ENCODE measurements around the gene IKBKE. TPM values are rescaled to one million over a fixed set of nuclear protein-coding genes. Genes with fewer than 3 reads are reported as not detected.

IKBKE gene
- total RNA-seq, 1 donor from 2014 or later, result 6.5 TPM

DNA sequence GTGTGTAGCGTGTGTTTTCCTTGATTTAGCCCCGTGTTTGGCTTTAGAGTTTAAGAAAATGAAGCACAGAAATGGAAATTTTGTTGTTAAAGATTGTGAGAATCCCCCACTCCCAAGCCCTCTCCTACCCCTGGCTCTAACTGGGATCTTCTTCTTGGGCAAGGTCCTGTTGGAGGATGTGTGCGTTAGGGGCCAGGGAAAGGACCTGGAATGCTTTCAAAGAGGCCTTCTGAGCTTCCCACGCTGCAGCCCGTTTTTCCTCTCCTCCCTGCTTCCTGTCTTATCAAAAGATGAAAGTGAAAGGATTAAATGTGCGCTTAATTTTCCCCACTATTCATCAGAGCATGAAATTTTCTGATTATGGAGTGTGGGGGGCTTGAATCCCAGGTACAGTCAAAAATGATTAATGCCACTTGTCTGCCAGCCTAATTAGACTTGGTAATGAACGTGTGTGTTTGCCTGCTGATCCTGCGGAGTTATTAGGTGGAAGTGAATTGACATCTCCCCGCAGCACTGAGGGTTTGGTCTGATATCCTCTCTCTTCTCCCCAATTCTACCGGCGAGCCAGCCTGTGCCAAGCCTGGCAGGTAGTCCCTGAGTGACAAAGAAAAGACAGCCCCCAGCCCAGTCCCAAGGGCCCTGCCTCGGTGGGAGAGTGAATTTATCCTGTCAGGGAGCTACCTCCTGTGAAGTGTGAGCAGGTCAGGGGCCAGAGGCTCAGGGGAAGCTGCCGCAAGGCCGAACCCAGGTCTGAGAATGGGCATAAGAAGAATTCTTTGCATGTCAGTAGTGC, 42.0 kb downstream of the IKBKE start:
- DNase-seq, result no peak

DNA sequence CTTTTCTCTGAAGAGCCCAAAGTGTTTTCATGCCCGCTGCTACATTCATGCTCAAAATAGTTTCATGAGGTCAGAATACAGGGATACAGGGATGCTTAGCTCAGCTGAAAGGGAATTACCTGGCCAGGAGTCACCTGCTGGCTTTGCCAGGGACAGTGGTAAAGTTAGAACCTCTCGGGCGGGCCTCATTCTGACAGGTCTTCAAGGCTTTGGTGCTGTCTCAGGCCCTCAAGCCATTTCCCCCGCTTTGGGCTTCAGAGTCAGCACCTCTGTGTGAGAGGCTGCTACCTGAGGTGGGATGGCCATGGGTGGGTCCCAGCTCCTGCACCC, 42.5 kb downstream of the IKBKE start:
- no peak for DNase-seq

DNA sequence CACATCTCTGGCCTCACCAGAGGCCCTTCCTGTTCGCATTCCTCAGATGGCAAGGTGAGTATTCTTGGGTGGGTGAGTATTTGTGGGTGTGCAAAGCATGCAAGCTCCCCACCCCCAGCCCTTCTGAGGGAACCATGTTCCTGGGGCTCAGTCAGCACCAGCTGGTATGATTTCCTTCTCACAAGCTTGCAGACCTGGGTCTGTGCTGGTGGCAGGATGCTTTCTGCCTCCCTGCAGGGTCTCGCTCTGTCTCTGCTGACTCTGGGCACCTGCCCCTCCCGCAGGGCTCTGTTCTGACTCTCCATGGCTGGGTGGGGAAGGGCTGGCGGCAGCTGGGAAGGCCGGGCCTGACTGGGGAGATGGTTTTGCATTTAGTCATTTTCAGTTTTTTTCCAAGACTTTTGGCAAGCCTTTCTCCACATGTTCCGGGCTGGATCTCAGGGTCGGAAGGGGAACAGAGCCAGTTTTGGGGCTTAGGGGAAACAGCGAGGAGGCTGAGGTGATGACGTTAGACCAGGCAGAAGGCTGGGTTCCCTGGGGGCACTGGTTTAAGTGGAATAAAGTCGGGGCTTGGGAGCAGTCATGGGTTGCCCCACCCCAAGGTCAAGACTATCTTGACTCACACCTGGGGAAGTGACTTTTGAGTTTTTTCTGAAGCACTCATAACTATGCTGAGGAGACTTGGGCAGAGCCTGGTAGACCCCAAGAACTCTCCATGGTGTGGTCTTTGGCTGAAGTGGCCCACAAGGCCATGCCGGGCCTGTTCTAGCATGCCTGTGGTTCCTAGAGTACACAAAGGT, 43.2 kb downstream of the IKBKE start:
- DNase-seq, result peak; percentile 91

DNA sequence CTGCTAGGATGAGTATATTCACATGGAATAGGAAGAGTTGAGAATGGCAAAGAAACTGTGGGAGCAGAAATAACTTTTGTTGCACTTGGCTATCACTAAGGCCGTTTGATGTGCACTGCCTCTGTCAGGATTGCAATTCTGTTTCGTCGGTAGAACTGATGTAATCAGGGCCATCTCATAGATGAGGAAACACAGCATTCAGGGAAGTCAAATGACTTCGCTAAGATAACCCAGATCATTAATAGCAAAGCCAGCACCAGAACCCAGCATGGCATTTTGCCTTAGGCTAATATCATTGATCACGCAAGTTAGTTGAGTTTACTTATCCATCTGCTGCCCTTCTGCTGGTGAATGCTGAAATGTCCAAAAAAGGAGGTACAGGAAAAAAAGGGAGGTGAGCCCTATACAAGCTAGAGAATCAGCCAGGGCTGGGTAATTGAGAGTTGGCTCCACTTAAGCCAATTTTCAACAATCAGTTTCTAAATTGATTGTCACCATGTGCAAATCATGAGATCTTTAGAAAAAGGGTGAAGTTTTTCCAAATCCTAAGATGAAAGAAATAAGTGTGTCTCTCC, 44.6 kb downstream of the IKBKE start:
- no peak for DNase-seq

DNA sequence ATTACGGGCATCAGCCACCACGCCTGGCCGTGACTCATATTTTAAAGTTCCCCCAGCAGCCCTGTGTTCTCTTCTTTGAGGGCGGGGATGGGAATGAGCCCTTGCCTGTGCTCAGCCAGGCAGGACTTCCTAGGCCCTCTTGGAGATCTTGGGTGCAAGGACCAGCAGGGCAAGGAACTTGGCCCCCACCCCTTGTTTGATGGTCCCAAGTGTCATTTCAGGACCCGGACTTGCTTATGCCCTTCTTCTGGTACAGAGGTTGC, 46.4 kb downstream of the IKBKE start:
- DNase-seq, result no peak

DNA sequence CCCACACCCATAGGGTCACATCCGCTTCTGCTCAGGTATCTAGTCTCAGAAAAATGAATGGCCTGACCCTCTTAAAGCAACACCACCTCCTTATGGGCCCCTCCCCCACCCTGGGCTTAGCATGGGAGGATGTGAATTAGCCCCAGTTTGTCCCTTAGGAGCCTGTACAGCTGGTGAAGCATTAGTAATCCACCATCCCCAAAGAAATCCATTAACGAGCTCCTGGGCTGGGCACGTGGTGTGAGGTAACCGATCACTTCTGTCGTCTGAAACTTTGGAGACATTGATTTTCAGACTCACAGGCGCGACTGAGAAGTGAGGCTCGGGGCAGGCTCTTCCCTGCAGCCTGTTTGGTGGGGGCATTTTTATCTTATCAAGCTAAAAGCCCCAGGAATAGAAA, 47.5 kb downstream of the IKBKE start:
- no peak for DNase-seq

DNA sequence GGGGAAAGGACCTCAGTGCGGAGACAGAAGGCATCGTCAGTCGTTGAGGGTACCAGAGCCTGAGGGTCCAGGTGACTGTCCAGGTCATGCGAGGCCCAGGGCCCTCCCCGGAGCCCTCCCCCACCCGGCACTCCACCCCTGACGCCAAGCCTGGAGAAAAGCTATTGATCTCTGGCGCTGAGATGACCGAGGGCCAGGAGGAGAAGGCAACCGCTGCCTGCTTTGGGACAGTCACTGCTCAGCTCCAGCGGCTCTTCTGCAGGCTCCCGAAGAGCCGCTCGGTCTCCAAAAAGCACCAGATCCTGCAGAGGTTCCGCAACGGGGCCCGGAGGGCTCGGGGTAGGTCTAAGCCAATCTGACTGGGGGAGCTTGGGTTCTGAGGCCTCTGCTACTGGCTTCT, 47.9 kb downstream of the IKBKE start:
- DNase-seq, result no peak

DNA sequence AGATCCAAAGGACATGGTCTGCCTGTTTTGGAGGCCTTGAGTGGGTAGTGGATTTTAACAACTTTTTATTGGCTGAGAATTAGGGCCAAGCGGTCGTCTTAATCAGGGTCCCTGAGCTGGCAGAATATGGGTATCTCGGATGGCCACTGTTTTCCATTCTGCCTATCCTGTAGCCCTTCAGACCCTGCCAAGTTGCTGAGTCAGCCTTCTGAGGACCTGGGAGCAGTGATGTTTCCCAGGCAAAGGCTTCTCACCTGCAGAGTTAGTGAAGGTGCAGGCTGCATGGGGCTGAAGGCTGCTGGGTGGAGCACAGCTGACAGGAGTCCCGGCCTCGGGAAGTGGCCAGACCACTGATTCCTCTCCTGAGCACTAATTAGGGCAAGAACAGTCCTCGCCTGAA, 48.5 kb downstream of the IKBKE start:
- no peak for DNase-seq

DNA sequence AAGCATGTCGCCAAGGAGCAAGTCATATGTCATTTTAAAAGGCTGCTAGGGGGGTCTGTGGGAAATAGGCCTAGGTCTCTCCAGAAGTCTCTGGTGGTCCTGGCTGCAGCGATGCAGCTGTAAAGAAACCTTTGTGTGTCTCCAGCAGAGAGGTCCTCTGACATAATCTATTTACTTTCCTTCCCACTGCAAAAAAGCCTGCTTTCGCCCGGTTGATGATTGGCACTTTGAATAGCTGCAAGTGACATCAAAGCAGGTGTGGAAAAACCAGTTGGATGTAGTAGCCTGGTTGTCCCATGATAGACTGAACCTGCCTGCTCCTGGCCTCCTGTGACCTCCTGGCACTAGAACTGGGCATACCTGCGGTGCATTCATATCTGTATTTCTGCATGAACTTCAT, 50.9 kb downstream of the IKBKE start:
- no peak for DNase-seq

DNA sequence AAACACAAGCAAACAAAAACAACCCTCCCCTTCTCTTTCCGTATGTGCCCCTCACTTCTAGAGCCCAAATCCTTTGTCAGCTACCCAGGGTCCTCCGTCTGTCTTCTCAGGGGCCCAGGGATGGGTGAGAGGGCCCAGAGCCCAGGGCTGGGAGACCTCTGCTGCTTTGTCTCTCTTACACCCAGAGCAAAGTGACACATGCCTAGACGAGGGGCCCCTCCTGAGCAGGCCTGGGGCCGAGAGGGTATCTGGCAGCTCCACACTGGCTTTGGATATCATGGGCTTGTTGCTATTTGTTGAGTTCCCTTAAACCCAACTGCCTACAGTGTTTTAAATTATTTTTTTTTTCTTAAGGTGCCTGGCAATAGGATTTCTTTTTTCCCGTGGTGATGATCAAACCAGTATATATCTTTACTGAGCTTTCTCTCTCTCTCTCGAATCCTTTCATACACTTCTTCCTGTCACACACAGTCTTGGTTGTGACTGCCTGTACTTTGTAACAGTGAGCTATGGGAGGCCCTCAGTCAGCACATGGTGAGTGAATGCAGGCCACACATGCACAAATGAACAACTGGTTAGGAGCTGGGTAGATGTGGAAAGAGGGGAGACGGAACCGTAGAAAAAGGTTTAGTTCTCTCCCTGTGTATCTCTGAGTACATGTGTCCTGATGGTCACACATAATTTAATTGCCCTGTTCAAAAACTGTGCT, 51.6 kb downstream of the IKBKE start:
- no peak for DNase-seq

DNA sequence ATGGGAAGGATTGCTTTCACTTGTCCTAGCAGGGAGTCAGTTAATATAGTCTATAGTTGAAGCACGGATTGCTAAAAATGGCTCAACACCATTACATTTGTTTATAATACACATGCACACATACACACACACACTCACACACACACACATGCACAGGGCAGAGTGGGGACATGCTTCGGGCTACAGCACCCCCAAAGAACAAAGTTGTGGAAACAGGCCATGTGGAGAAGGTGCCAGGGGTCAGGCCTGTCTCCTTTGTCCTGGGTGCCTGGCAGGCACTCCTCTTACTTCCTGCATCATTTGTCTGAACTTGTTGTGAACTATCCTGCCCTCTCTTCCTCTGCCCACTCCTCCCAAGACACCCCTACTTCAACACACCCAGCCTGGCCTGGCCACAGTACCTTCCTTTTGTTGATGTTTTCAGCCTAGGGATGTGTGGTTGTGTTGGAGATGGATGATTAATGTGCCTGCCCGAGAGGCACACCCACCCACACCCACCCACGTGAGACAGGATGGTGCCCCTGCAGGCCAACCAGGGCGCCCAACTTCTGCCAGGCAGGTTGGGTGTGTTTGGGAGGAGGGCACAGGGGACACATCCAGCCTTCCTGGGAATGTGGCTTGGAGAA, 54.6 kb downstream of the IKBKE start:
- no peak for DNase-seq

DNA sequence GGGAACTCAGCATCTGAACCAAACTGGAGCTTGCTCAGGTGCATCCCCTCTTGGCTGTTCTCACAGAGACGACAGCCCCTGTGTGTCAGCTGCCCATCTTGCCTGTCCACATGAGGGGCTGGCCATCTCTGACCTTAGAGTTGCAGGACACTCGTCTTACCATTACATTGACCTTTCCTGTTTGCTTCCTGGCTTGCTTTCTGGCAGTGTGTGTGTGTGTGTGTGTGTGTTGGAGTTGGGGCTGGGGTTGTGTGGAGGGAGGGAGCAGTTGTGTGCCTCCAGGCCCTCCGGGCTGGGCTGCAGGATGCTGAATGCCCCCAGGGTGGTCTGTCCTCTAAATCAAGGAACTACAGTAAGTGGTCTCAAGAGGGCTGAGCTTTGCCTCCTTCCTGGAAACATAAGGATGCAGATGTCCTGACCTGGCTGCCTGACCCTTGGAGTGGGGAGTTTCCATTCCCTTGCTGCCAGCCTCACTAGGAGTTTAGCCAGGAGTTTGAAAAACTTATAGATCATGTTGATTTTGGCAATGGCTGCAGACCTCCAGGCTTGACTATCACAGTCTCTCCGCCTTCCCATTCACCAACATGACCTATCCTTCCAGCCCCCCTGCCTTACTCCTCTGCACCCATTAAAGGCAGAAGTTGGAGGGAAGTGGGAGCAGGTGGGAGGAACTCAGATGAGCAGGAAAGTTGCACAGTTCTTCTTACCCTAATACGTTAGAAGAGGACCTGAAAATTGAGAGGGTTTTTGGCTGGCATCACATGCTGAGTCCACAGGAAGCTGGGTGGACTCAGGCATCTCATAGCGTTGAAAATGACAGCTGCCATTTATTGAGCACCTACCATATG, 56.0 kb downstream of the IKBKE start:
- DNase-seq, result no peak

DNA sequence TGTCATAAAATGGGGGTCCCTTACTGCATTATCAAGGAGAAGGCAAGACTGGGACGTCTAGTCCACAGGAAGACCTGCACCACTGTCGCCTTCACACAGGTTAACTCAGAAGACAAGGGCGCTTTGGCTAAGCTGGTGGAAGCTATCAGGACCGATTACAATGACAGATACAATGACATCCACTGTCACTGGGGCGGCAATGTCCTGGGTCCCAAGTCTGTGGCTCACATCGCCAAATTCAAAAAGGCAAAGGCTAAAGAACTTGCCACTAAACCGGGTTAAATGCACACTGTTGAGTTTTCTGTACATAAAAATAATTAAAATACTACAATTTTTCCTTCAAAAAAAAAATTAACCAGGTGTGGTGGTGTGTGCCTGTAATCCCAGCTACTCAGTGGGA, 59.1 kb downstream of the IKBKE start:
- DNase-seq, result no peak

DNA sequence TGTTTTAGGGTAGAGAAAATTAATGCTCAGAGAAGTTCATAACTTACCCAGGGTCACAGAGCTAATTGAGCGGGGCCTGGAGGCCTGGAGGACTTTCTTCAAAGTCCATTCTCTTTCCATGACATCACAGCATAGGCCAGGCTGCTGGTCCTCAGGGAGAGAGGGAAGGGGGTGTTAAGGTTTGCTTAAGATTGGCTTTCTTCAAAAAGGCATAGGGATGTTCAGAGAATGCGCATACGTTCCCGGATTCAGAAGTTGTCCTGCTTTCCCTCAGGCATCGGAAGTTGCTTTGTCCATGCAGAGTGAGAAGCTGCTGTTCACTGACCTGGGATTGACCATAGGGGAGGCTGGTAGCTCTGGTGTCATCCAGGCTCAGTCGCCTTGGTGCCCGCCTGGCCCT, 62.1 kb downstream of the IKBKE start:
- DNase-seq, result no peak

DNA sequence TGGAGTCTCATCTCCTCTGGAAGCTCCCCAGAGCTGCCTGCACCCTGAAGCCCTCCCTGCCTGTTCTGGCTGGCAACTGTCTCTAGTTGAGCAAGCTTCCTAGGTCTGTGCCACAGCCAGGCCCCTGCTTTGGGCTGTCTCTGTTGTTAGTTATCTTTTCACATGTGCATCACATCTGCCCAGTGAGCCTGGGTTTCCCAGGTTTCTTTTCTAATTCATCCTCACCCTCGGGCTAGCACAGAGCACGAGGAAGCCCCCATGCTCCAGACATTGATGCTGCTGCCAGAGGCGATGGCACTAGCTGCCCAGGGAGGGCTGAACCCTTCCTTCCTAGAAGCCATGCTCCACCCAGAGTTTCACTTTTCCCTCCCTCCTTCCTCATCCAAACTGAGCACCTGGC, 64.3 kb downstream of the IKBKE start:
- no peak for DNase-seq

DNA sequence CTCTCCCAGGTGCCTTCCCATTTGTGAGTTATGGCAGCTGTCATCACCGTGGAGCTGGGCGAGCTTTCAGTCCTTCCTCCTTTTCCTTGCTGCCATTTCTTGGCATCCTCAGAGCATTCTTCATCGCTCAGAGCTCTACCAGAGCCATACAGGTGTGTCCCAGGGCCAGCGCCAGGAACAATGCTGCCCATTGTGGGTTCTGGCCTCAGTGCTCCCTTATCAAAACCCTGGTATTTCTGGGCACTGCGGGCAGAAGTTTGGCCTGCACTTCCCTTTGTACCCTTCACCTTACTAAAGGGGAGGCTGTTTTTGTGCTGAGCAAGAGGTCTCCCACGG, 65.5 kb downstream of the IKBKE start:
- DNase-seq, result no peak

DNA sequence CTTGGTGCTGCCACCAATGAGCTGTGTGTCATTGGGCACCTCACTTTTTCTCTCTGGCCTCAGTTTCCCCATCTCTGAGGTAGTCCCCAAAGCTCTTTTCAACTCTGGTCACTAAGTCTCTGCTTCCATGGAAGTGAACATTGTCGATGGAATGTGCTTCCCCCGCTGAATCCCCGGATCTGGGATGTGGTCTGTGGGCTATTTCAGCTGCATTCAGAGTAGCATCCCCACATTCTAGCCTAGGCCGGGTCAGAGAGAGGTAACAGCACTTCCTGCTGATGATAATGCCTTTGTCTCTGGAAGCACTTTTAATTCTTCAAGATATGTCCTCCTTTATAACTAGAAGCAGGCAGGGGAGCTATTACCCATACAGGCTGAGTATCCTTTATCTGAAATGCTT, 66.9 kb downstream of the IKBKE start:
- no peak for DNase-seq

DNA sequence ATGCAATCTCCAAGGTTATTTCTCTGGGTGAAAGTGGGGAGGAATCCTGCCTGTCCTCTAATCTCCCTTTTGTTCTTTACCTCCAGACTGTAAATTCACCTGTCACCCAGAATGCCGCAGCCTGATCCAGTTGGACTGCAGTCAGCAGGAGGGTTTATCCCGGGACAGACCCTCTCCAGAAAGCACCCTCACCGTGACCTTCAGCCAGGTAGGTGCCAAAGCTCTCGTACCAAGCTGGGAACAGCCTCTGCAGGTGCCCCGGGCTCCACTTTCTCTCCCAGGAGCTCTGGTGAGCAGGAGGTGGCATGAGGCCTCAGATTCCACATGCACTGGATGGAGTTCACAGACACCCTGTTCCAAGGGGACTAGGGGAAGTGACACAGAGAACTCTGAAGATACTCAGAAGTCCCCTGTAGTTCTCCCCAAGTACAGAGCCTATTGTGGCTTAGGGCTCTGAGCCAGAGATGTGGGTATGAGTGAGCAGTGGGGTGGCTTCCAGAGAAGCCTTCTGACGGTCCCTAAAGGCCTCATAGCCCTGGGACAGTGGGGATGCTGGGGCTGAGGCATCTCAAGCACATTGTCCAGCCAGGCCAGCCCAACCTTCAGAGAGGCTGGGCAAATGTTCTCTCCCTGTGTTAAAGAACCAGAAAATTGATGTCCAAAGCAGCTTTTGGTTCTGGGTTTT, 68.0 kb downstream of the IKBKE start:
- DNase-seq, result no peak

DNA sequence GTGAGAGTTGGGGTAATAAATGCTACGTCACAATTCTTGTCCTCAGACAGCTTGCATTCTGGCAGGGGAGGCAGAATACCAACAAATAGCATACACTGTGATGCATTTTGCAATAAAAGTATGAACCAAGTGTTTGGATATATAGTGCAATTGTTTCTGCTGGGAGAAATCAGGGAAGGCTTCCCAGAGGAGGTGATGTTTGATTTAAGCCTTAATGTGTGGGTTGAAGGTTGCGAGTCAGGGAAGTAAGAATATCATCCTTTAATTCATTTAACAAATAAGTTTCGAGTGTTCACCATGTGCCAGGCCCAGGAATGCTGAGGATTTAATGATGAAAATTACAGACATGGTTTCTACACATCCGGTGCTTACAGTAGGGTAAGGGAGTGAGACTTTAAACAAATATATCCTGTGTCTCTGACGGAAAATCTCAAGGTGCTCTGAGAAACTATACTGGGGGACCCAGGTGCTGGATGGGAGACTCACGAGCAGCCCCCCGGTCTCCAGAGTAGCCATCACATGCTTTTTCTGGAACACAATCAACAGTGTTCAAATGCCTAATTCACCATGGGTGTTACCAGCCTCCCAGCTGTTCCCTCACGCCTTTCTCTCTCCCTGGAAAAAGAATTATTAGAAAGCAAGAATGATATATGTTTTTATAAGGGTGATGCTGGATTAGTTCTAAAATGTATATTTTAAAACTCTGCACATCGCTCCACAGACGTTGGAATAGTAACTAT, 68.8 kb downstream of the IKBKE start:
- DNase-seq, result no peak

DNA sequence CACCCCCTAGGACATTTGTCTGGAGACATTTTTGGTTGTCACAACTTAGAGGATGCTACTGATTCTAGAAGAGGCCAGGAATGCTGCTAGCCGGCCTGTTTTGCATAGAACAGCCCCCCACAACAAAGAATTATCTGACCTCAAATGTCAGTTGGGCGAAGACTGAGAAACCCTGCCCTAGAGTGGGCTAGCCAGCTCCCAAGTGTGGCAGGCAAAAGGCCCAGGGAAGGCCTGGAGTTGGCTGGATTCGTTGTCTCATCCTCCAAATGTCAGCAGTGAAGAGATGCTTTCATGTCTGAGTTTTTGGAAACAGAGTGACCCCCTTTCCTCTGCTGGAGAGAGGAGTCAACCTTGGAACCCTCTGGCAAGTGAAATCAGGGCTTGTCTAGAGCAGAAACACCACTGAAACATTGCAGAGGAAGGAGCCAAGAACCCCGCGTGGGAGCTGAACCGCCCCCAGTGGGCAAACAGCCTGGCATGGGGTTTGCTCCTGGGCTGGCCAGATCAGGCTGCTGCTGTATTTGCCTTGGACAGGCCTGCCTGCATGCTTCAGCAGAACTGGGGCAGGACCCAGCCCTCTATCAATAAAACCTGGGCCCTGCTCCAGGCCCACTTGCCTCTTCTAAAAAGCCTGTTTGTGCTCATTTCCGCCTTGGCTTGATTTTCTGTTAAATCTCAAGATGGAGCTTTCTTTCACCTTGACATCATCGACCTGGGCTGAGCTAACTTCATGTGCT, 69.9 kb downstream of the IKBKE start:
- no peak for DNase-seq
